H1 (cell line): ENCODE results near the gene DCDC1. TPM values are rescaled to one million over a fixed set of nuclear protein-coding genes. Genes with fewer than 3 reads are reported as not detected.

ENCODE experiments used
- CTCF ChIA-PET: fragments of 300-600 bp; sonication (Branson Sonifier 250); formaldehyde crosslinking; loops from one replicate; lab custom pipeline; 2021; ENCODE audit not compliant: partially characterized antibody; lab: Charles Lee
- POLR2A ChIA-PET: fragments of 300-600 bp; sonication (Branson Sonifier 250); formaldehyde crosslinking; loops from one replicate; lab custom pipeline; 2021; ENCODE audit warnings: inconsistent platforms; ENCODE audit not compliant: partially characterized antibody; lab: Charles Lee
- DNase-seq, 2 experiments: peaks; one replicate each; pipeline versions ENCODE4 v3.0.0 to v3.0.0-alpha.2; 2010 to 2022; ENCODE audit warnings: low spot score in 2 of 2, low read depth in 1 of 2, mixed read lengths in 1 of 2
- FAIRE-seq: peaks from 2 replicates; lab custom pipeline; 2011; peaks lifted over from hg19 to GRCh38; lab: Jason Lieb, UNC
- H2AFZ ChIP-seq: 2 replicates; pipeline ENCODE4 v1.8.1; 2012; ENCODE audit warnings: low read length, inconsistent platforms
- H2AK5ac ChIP-seq: 2 replicates; pipeline ENCODE4 v1.6.1; 2013; ENCODE audit warnings: low read depth, low read length
- H2BK120ac ChIP-seq: replicated peaks from 2 replicates; pipeline ENCODE3; 2013; ENCODE audit warnings: low read depth, low read length, inconsistent platforms
- H2BK12ac ChIP-seq: 2 replicates; pipeline ENCODE4 v1.6.1; 2013; ENCODE audit warnings: low read depth, low read length
- H2BK15ac ChIP-seq: 2 replicates; pipeline ENCODE4 v1.6.1; 2013; ENCODE audit warnings: low read length
- H2BK20ac ChIP-seq: 2 replicates; pipeline ENCODE4 v1.6.1; 2013; ENCODE audit warnings: low read length
- H2BK5ac ChIP-seq: 2 replicates; pipeline ENCODE4 v1.6.1; 2013; ENCODE audit warnings: low read depth, low read length
- H3K14ac ChIP-seq: 2 replicates; pipeline ENCODE4 v1.6.1; 2013; ENCODE audit warnings: inconsistent platforms; ENCODE audit not compliant: insufficient read length
- H3K18ac ChIP-seq: 2 replicates; pipeline ENCODE4 v1.6.1; 2013; ENCODE audit warnings: low read length; ENCODE audit errors: extremely low read depth
- H3K23ac ChIP-seq: 2 replicates; pipeline ENCODE4 v1.6.1; 2013; ENCODE audit warnings: inconsistent platforms; ENCODE audit not compliant: insufficient read length
- H3K23me2 ChIP-seq: 2 replicates; pipeline ENCODE4 v1.6.1; 2013; ENCODE audit warnings: low read depth, low read length
- H3K27ac ChIP-seq: 2 replicates; pipeline ENCODE4 v1.6.1; 2011; ENCODE audit warnings: low read depth, low read length, inconsistent platforms
- H3K27me3 ChIP-seq, 4 experiments: replicated peaks in 1 of 4; 1 replicate in 1 of 4; 2 replicates in 3 of 4; pipeline versions ENCODE4 v1.6.1 to v1.8.1; 2011 to 2013; ENCODE audit warnings: low read length in 3 of 4, mild to moderate bottlenecking in 3 of 4, inconsistent platforms in 2 of 4, mixed read lengths in 2 of 4, moderate library complexity in 1 of 4; ENCODE audit not compliant: control insufficient read depth in 3 of 4, insufficient read depth in 3 of 4; ENCODE audit errors: extremely low read depth in 1 of 4
- H3K36me3 ChIP-seq, 4 experiments: 2 replicates each; pipeline versions ENCODE4 v1.6.1 to v1.8.1; 2011 to 2013; ENCODE audit warnings: mild to moderate bottlenecking in 4 of 4, low read length in 3 of 4, moderate library complexity in 2 of 4, control low read depth in 1 of 4, inconsistent platforms in 1 of 4; ENCODE audit not compliant: insufficient read depth in 4 of 4, control insufficient read depth in 2 of 4
- H3K4ac ChIP-seq: replicated peaks from 2 replicates; pipeline ENCODE3; 2013; ENCODE audit warnings: low read length, low read depth, mixed read lengths, inconsistent platforms; ENCODE audit not compliant: insufficient read length
- H3K4me1 ChIP-seq, 4 experiments: replicated peaks in 1 of 4; 1 replicate in 1 of 4; 2 replicates in 3 of 4; pipeline versions ENCODE4 v1.6.1 to v1.8.1; 2011 to 2013; ENCODE audit warnings: low read length in 3 of 4, inconsistent platforms in 2 of 4, mixed read lengths in 1 of 4; ENCODE audit not compliant: insufficient read depth in 4 of 4, control insufficient read depth in 3 of 4
- H3K4me2 ChIP-seq, 2 experiments: 2 replicates each; pipeline versions ENCODE4 v1.6.1 to v1.8.1; 2011 to 2013; ENCODE audit warnings: low read depth in 2 of 2, low read length in 2 of 2, control low read depth in 1 of 2, inconsistent platforms in 1 of 2, mild to moderate bottlenecking in 1 of 2; ENCODE audit not compliant: insufficient read depth in 1 of 2
- H3K4me3 ChIP-seq, 4 experiments: fragments of 200-600, 300-600 bp in 1 of 4; sonication (generic), shearing (Covaris generic), sonication (Bioruptor Twin) in 1 of 4; 2 replicates each; pipeline versions ENCODE4 v1.5.1 to v1.8.1; 2011 to 2016; ENCODE audit warnings: low read length in 4 of 4, low read depth in 3 of 4, control low read depth in 2 of 4, inconsistent platforms in 2 of 4, mild to moderate bottlenecking in 2 of 4, mixed read lengths in 1 of 4, moderate library complexity in 1 of 4; ENCODE audit not compliant: insufficient read depth in 2 of 4; ENCODE audit errors: extremely low read depth in 1 of 4
- H3K56ac ChIP-seq: replicated peaks from 2 replicates; pipeline ENCODE3; 2013; ENCODE audit warnings: low read depth, mild to moderate bottlenecking, mixed read lengths, low read length, inconsistent platforms; ENCODE audit not compliant: insufficient read length
- H3K79me1 ChIP-seq: 2 replicates; pipeline ENCODE4 v1.6.1; 2013; ENCODE audit warnings: low read depth, low read length, control low read depth
- H3K79me2 ChIP-seq, 2 experiments: 2 replicates each; pipeline versions ENCODE4 v1.6.1 to v1.8.1; 2012 to 2013; ENCODE audit warnings: low read length in 2 of 2, mild to moderate bottlenecking in 2 of 2, inconsistent platforms in 1 of 2; ENCODE audit not compliant: insufficient read depth in 2 of 2, control insufficient read depth in 1 of 2
- H3K9ac ChIP-seq, 4 experiments: replicated peaks in 1 of 4; 1 replicate in 1 of 4; 2 replicates in 3 of 4; pipeline versions ENCODE4 v1.6.1 to v1.8.1; 2011 to 2013; ENCODE audit warnings: low read depth in 3 of 4, low read length in 3 of 4, control low read depth in 2 of 4, mild to moderate bottlenecking in 2 of 4, moderate library complexity in 2 of 4, inconsistent platforms in 1 of 4; ENCODE audit errors: extremely low read depth in 1 of 4
- H3K9me3 ChIP-seq, 2 experiments: 2 replicates each; pipeline versions ENCODE4 v1.6.1 to v1.8.1; 2012 to 2013; ENCODE audit warnings: mild to moderate bottlenecking in 2 of 2, moderate library complexity in 2 of 2, control low read depth in 1 of 2, inconsistent platforms in 1 of 2, low read depth in 1 of 2, low read length in 1 of 2, mixed read lengths in 1 of 2; ENCODE audit not compliant: insufficient read depth in 2 of 2
- H4K20me1 ChIP-seq, 2 experiments: replicated peaks in 1 of 2; 2 replicates each; pipeline versions ENCODE3 to v1.8.1; 2011 to 2013; ENCODE audit warnings: inconsistent platforms in 2 of 2, low read length in 2 of 2, mild to moderate bottlenecking in 1 of 2; ENCODE audit not compliant: insufficient read depth in 2 of 2, control insufficient read depth in 1 of 2
- H4K5ac ChIP-seq: 2 replicates; pipeline ENCODE4 v1.6.1; 2013; ENCODE audit warnings: low read length, low read depth, mixed read lengths, inconsistent platforms; ENCODE audit not compliant: insufficient read length
- H4K8ac ChIP-seq: 2 replicates; pipeline ENCODE4 v1.8.0; 2013; ENCODE audit warnings: mild to moderate bottlenecking, moderate library complexity, low read length, inconsistent platforms; ENCODE audit not compliant: insufficient read depth; ENCODE audit errors: extremely low read depth
- H4K91ac ChIP-seq: replicated peaks from 2 replicates; pipeline ENCODE3; 2013; ENCODE audit warnings: low read length, mixed read lengths, inconsistent platforms; ENCODE audit not compliant: insufficient read length
- BACH1 ChIP-seq: IDR thresholded peaks from 2 replicates; pipeline ENCODE4 v1.6.1; 2012; ENCODE audit warnings: low read length, improper control_type of control experiment
- WGBS, 2 experiments: shearing (Covaris generic) in 1 of 2; methylation state at CpG; one replicate each; pipeline versions ENCODE4 v1.1.6 to v1.1.7; 2013 to 2015; ENCODE audit warnings: low lambda C conversion rate in 2 of 2, mixed read lengths in 2 of 2, inconsistent platforms in 1 of 2, low coverage in 1 of 2, missing lambda C conversion rate in 1 of 2; ENCODE audit not compliant: insufficient replicate concordance in 2 of 2, insufficient coverage in 1 of 2, insufficient read length in 1 of 2; ENCODE audit errors: extremely low coverage in 1 of 2, missing lambda C conversion rate in 1 of 2; 5-methylcytosine and 5-hydroxymethylcytosine counted together
- polyA plus RNA-seq, 7 experiments: library from polyadenylated mRNA; depleted of rRNA in 3 of 7; stranded (reverse) in 5 of 7; unstranded in 2 of 7; fragments of >200 nt in 5 of 7; fragments of 200-250 nt in 2 of 7; gene quantifications; 1 replicate in 5 of 7; 2 replicates in 1 of 7; 4 replicates in 1 of 7; pipeline versions ENCODE4 v1.2.1 to v1.2.3, GENCODE V29; 2011 to 2013; ENCODE audit warnings: missing spikeins in 2 of 7, mixed read lengths in 2 of 7
- total RNA-seq: library from RNA; stranded (reverse); fragmentation: NEBNext Ultra II Directional; extraction: Animal tissue kit (Norgen Biotek cat#: 25700); gene quantifications from 2 replicates; pipeline ENCODE4 v1.2.1, GENCODE V29; 2021

Gene DCDC1
- total and polyA plus RNA-seq, 2 of the 8 experiments (the other 6 are each of a cell fraction or from before 2014, with no cell fraction given) = 0.15 to 0.56 TPM

GRCh38 chr11:31026315-31026714 lies 343.2 kb downstream of the DCDC1 start:
- WGBS, 2 experiments = 92% methylated on average over 6 of the region's 6 CpGs; no CpG with 5 or more reads in 1 of the 2 experiments
- FAIRE-seq = no peak
- H3K14ac ChIP-seq = no peak overlapping the region
- no peak overlapping the region for H3K27ac ChIP-seq
- DNase-seq = no peak
- H3K56ac ChIP-seq = no peak overlapping the region
- H3K18ac ChIP-seq = no peak overlapping the region
- no peaks in the 10 kb centered on the region for H3K36me3 ChIP-seq
- no peak overlapping the region for H2AFZ ChIP-seq
- H3K4me3 ChIP-seq = no peak overlapping the region
- H3K79me1 ChIP-seq = no peaks in the 10 kb centered on the region
- H3K4me1 ChIP-seq = no peaks in the 10 kb centered on the region
- H3K23me2 ChIP-seq = no peaks in the 10 kb centered on the region
- H4K20me1 ChIP-seq = no peaks in the 10 kb centered on the region
- H2BK12ac ChIP-seq = no peak overlapping the region
- H2BK120ac ChIP-seq = no peak overlapping the region
- H3K9me3 ChIP-seq = no peaks in the 10 kb centered on the region
- H2BK20ac ChIP-seq = no peak overlapping the region
- H4K91ac ChIP-seq = no peak overlapping the region
- no peak overlapping the region for H2BK5ac ChIP-seq
- no peak overlapping the region for H4K8ac ChIP-seq
- TF ChIP-seq BACH1 = no peak
- TF ChIP-seq, all 59 proteins: peak for 0
- ChIA-PET CTCF (no interaction called here), POLR2A (no interaction called here)
- Histone ChIP-seq H4K5ac (no peak overlapping the region), H3K23ac (no peak overlapping the region), H3K27me3 (no peaks in the 10 kb centered on the region), H3K4me2 (no peak overlapping the region), H3K9ac (no peak overlapping the region), H3K79me2 (no peaks in the 10 kb centered on the region), H3K4ac (no peak overlapping the region), H2AK5ac (no peak overlapping the region), H2BK15ac (no peak overlapping the region)
